Heart right ventricle (tissue), 16 donors: ENCODE data around the gene ZDHHC4. TPM values are rescaled to one million over a fixed set of nuclear protein-coding genes. Genes with fewer than 3 reads are reported as not detected.

Experiments
- ATAC-seq, 8 donors: fragments of 200-7000 bp; cut with Tn5 transposase; one replicate each; pipeline ENCODE4 v1.9.1; 2020; ENCODE audit warnings: mild to moderate bottlenecking in 8 of 8, moderate library complexity in 8 of 8, moderate number of reproducible peaks in 1 of 8
- DNase-seq, 2 donors: peaks; one replicate each; pipeline ENCODE4 v3.0.0-alpha.2; 2020
- H3K27ac ChIP-seq, 10 donors: fragments of 200-600 bp; sonication (generic) in 2 of 10; one replicate each; pipeline versions ENCODE4 v1.5.0 to v1.8.0; 2020 to 2022; ENCODE audit warnings: mild to moderate bottlenecking in 3 of 10
- H3K27me3 ChIP-seq, 7 donors: fragments of 200-600 bp; one replicate each; pipeline ENCODE4 v1.8.0; 2021 to 2022; ENCODE audit warnings: mild to moderate bottlenecking in 2 of 7
- H3K36me3 ChIP-seq, 9 donors: fragments of 200-600 bp; sonication (generic) in 1 of 9; one replicate each; pipeline versions ENCODE4 v1.5.0 to v1.8.0; 2020 to 2022; ENCODE audit warnings: mild to moderate bottlenecking in 2 of 9
- H3K4me1 ChIP-seq, 9 donors: fragments of 200-600 bp; sonication (generic) in 1 of 9; one replicate each; pipeline versions ENCODE4 v1.5.0 to v1.8.0; 2020 to 2022; ENCODE audit warnings: mild to moderate bottlenecking in 4 of 9
- H3K4me3 ChIP-seq, 10 donors: fragments of 200-600 bp; sonication (generic) in 2 of 10; one replicate each; pipeline versions ENCODE4 v1.5.0 to v1.8.0; 2020 to 2022; ENCODE audit warnings: mild to moderate bottlenecking in 7 of 10, moderate library complexity in 2 of 10
- H3K9me3 ChIP-seq, 11 donors: fragments of 200-600 bp in 10 of 11; sonication (generic) in 2 of 11; one replicate each; pipeline versions ENCODE4 v1.5.0 to v1.8.0; 2013 to 2022; ENCODE audit warnings: mild to moderate bottlenecking in 2 of 11, control low read depth in 1 of 11, moderate library complexity in 1 of 11
- CTCF ChIP-seq, 9 donors: fragments of 200-600 bp; sonication (generic) in 2 of 9; IDR thresholded peaks; one replicate each; pipeline versions ENCODE4 v1.5.0 to v1.8.0; 2021 to 2022; ENCODE audit warnings: antibody characterized with exemption in 9 of 9, mild to moderate bottlenecking in 5 of 9, moderate library complexity in 1 of 9
- WGBS, 2 donors: extraction: QIAGEN DNeasy Blood & Tissue Kit; methylation state at CpG; one replicate each; pipeline ENCODE4 v1.1.7; 2013; ENCODE audit warnings: inconsistent platforms in 1 of 2; 5-methylcytosine and 5-hydroxymethylcytosine counted together
- intact Hi-C, 10 donors: fragments of 100-400 bp; cut with DNase I; formaldehyde crosslinking; loops; one replicate each; pipeline versions ENCODE4 v1.11.1 to v1.14.2; 2022
- polyA plus RNA-seq, 2 donors: library from polyadenylated mRNA; stranded (reverse); fragments of 200-250 nt; gene quantifications; one replicate each; pipeline ENCODE4 v1.2.3, GENCODE V29; 2013
- total RNA-seq, 10 donors: library from RNA; stranded (reverse); fragmentation: NEBNext Ultra II Directional in 3 of 10; extraction: Animal tissue kit (Norgen Biotek cat#: 25700) in 3 of 10; gene quantifications; one replicate each; pipeline versions ENCODE4 v1.2.1 to v1.2.4, GENCODE V29; 2021 to 2023
- donor health status: Arrhythmogenic right ventricular cardiomyopathy.
- donor health status: ischemic (EF 13 %, LVEDD 7.1; RV severe dilation, severe dysfunction).
- donor health status: healthy with polysubstance abuse.
- donor health status: DM: no; HTN: yes; CAD: no.
- donor health status: DM: no; HTN: no; CAD: no.
- donor health status: ischemic (EF 25% LVEDD 6.9; RV normal size, moderate dysfunction).
- donor health status: ischemic (EF 25% LVEDD 5.7; RV mildly dilated, moderate dysfunction).
- donor health status: healthy.
- donor health status: DM: yes; HTN: yes; CAD: no.
- donor health status: Ischemic cardiomyopathy.
- donor health status: ischemic (EF 35%, LVEDD 5.7; RV mildly dilated, moderate dysfunction).
- donor health status: nonischemic (EF 11% LVEDD 7.7; RV severe dilation, severe dysfunction).
- donor health status: DM: yes; HTN: yes; CAD: no.
- donor health status: PGD.
- donor health status: ischemic (EF 29% LVEDD 5.4; RV normal size, mild dysfunction).
- donor health status: nonischemic (EF 23%, LVEDD 6.1; RV moderate dilation, normal function).

The ZDHHC4 gene
- total and polyA plus RNA-seq, 12 donors, result 25.5 to 54.2 (median 43.3) TPM

DNA sequence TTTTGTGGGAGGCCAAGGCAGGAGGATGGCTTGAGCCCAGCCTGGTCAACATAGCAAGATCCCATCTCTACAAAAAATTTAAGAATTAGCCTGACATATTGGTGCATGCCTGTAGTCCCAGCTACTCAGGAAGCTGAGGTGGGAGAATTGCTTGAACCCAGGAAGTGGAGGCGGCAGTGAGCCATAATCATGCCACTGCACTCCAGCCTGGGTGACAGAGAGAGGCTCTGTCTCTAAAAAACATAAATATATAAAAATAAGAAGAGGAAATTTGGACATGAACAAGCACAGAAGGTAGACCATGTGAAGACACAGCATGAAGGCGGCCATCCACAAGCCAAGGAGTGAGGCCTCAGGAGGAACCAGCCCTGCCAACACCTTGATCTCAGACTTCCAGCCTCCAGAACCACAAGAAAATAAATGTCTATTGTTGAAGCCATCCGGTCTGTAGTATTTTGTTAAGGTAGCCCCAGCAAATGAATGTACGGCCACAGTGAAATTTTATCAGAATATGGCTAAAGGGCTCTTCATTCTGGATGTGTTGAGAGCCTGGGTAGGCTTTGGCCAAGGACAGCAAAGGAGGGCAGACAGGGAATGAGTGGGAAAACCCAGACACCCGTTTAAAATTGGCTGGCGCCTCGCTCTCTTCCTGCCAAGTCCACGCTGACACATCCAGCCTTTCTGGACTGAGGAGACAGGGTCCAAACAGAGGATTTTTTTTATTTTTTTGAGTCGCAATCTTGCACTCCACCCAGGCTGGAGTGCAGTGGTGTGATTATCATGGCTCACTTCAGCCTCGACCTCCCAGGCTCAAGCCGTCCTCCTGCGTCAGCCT is 13.1 kb upstream of the ZDHHC4 start:
- Histone ChIP-seq H3K4me1 (no peaks in the 10 kb centered on the region), H3K36me3 (no peaks in the 10 kb centered on the region), H3K27me3 (peaks cover 0 to 15% (median 0%) of the 10 kb centered on the region in 7 donors), H3K9me3 (no peaks in the 10 kb centered on the region), H3K27ac (no peak overlapping the region), H3K4me3 (no peak overlapping the region)
- intact Hi-C loops, result loop anchor here in 1 of 10 donors (10.0 kb wide), 1 partner anchor 49 kb away; no protein-coding TSS in a partner anchor
- TF ChIP-seq CTCF (IDR thresholded peaks at IDR 0.05), result no peak
- WGBS, 2 donors, result 72 to 77% methylated on average over 12 of the region's 12 CpGs
- DNase-seq, result no peak
- ATAC-seq, result peak in 3 of 8 donors; percentile 37 to 49 (median 41)

DNA sequence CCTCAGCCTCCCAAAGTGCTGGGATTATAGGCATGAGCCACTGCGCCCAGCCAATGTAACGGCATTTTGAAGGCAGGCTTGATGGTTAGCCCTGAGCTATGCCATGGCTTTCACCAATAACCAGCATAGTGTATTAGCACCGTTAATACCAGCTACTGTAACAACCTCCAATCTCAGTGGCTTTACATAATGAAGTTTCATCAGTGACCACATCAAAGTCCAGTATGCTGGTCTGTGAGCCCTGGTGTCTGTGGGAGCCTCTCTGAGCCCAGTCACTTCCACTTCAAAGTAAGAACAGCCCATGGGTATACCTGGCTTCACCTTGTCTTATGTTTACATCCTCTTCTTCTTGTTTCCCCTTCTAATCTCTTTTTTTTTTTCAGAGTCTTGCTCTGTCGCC is 11.6 kb upstream of the ZDHHC4 start:
- Histone ChIP-seq H3K27me3 (peaks cover 0 to 4% (median 0%) of the 10 kb centered on the region in 7 donors), H3K4me1 (no peaks in the 10 kb centered on the region), H3K4me3 (no peak overlapping the region), H3K9me3 (no peaks in the 10 kb centered on the region), H3K27ac (no peak overlapping the region), H3K36me3 (no peaks in the 10 kb centered on the region)
- no peak for DNase-seq
- TF ChIP-seq CTCF (IDR thresholded peaks at IDR 0.05), result no peak
- WGBS, 2 donors, result 87 to 91% methylated on average over 4 of the region's 4 CpGs
- intact Hi-C loops, result loop anchor here in 1 of 10 donors (10.0 kb wide), 1 partner anchor 51 kb away; no protein-coding TSS in a partner anchor
- no peak for ATAC-seq

GRCh38 chr7:6567886-6568285 is 9.4 kb upstream of the ZDHHC4 start:
- Histone ChIP-seq H3K9me3 (no peaks in the 10 kb centered on the region), H3K4me1 (no peaks in the 10 kb centered on the region), H3K27me3 (peaks cover 0 to 9% (median 0%) of the 10 kb centered on the region in 7 donors), H3K27ac (no peak overlapping the region), H3K4me3 (no peak overlapping the region), H3K36me3 (no peaks in the 10 kb centered on the region)
- intact Hi-C loops, result loop anchor here in 1 of 10 donors (10.0 kb wide), 1 partner anchor 53 kb away; no protein-coding TSS in a partner anchor
- no peak for TF ChIP-seq CTCF (IDR thresholded peaks at IDR 0.05)
- 85 to 87% methylated on average over 3 of the region's 3 CpGs for WGBS, 2 donors
- DNase-seq, result no peak
- ATAC-seq, result no peak

- DNase-seq (no peak), ATAC-seq (no peak)
- no peak for TF ChIP-seq CTCF (IDR thresholded peaks at IDR 0.05)
- peaks cover 0 to 2% (median 0%) of the 10 kb centered on the region in 9 donors for H3K4me1 ChIP-seq
- no peaks in the 10 kb centered on the region for H3K9me3 ChIP-seq
- peaks cover 0 to 9% (median 0%) of the 10 kb centered on the region in 7 donors for H3K27me3 ChIP-seq
- H3K36me3 ChIP-seq, result no peaks in the 10 kb centered on the region
- no peak overlapping the region for H3K27ac ChIP-seq
- intact Hi-C loops, result loop anchor here in 1 of 10 donors (10.0 kb wide), 1 partner anchor 56 kb away; no protein-coding TSS in a partner anchor
- no peak overlapping the region for H3K4me3 ChIP-seq
- 60 to 62% methylated on average over 7 of the region's 7 CpGs for WGBS, 2 donors
Observed at GRCh38 chr7:6571160-6571779, 6.0 kb upstream of the ZDHHC4 start.
